ENCODE data around the gene MAPK9. TPM values are rescaled to one million over a fixed set of nuclear protein-coding genes. Genes with fewer than 3 reads are reported as not detected.

The MAPK9 gene
- total and polyA plus RNA-seq, 9 of the 15 experiments (the other 6 are each of a cell fraction or from before 2014, with no cell fraction given), result 4.8 to 58.0 (median 29.9) TPM

GRCh38 chr5:180251141-180251540, 40.7 kb downstream of the MAPK9 start:
- Histone ChIP-seq H3K4me2 (ENCODE audit: insufficient read depth, low read length) (no peak overlapping the region), H3K4me1 (replicated peaks in 1 of 2; ENCODE audit: control insufficient read depth in 2 of 2, insufficient read depth in 2 of 2, low read length in 2 of 2) (0 out of 5 replicates have a peak, but pooled peaks cover 0 to 2% of the 10 kb centered on the region in 2 experiments), H2AFZ (ENCODE audit: low read depth, low read length) (no peak overlapping the region), H3K9me3 (replicated peaks; ENCODE audit: control insufficient read depth, insufficient read depth, low read depth, low read length) (no peaks in the 10 kb centered on the region; the same call in 1 of the 2 replicates), H4K20me1 (replicated peaks; ENCODE audit: control insufficient read depth, insufficient read depth, low read length) (no peaks in the 10 kb centered on the region), H3K36me3 (ENCODE audit: control insufficient read depth, insufficient read depth, low read length) (peaks cover 35% of the 10 kb centered on the region), H3K79me2 (ENCODE audit: control insufficient read depth, insufficient read depth, low read length) (no peaks in the 10 kb centered on the region), H3K27me3 (ENCODE audit: control insufficient read depth in 2 of 2, insufficient read depth in 2 of 2, low read length in 2 of 2) (no peaks in the 10 kb centered on the region), H3K9me1 (ENCODE audit: control insufficient read depth, insufficient read depth, low read length) (no peaks in the 10 kb centered on the region), H3K4me3 (no peak overlapping the region), H3K9ac (ENCODE audit: insufficient read depth in 1 of 2, low read depth in 2 of 2, low read length in 2 of 2) (no peak overlapping the region), H3K27ac (ENCODE audit: extremely low read depth, low read depth, low read length) (no peak overlapping the region)
- in situ Hi-C loops (cut with MboI), result no loop called here
- POLR2A ChIA-PET, result interaction anchor here (0.6 kb wide), 1 partner anchor 24 kb away, joined by 3 read pairs; no protein-coding TSS in a partner anchor
- TF ChIP-seq RFX7 (CRISPR knock-in tag; IDR thresholded peaks at IDR 0.05), result no peak
- TF ChIP-seq MEIS2 (IDR thresholded peaks at IDR 0.05; ENCODE audit: partially characterized antibody), result peak; percentile 66
- TF ChIP-seq POLR2G (IDR thresholded peaks at IDR 0.05; ENCODE audit: low read depth, low read length), result peak; percentile 34; the same call in 1 of the 2 replicates
- DNase-seq (ENCODE audit: extremely low read depth in 1 of 4, low spot score in 3 of 4), result no peak
- no peak for ATAC-seq
- BruUV-seq (replicated peaks), result no TSS peak
- CTCF ChIA-PET (ENCODE audit: low intra/inter-chr PET ratio), result no interaction called here
- FAIRE-seq, result no peak
- intact Hi-C loops (cut with micrococcal nuclease), result no loop called here
- WGBS (ENCODE audit: insufficient coverage, low coverage, missing lambda C conversion rate), result 82% methylated on average over 6 of the region's 9 CpGs

- intact Hi-C loops (cut with micrococcal nuclease), result no loop called here
- 75% methylated on average over 4 of the region's 4 CpGs for WGBS (ENCODE audit: insufficient coverage, low coverage, missing lambda C conversion rate)
- Histone ChIP-seq H3K9me1 (ENCODE audit: control insufficient read depth, insufficient read depth, low read length) (no peaks in the 10 kb centered on the region), H3K9ac (ENCODE audit: insufficient read depth in 1 of 2, low read depth in 2 of 2, low read length in 2 of 2) (no peak overlapping the region), H3K9me3 (replicated peaks; ENCODE audit: control insufficient read depth, insufficient read depth, low read depth, low read length) (no peaks in the 10 kb centered on the region; the same call in 1 of the 2 replicates), H3K4me3 (no peak overlapping the region), H2AFZ (ENCODE audit: low read depth, low read length) (no peak overlapping the region), H3K4me1 (replicated peaks in 1 of 2; ENCODE audit: control insufficient read depth in 2 of 2, insufficient read depth in 2 of 2, low read length in 2 of 2) (0 out of 5 replicates have a peak, but pooled peaks cover 0 to 2% of the 10 kb centered on the region in 2 experiments), H3K79me2 (ENCODE audit: control insufficient read depth, insufficient read depth, low read length) (no peaks in the 10 kb centered on the region), H3K27me3 (ENCODE audit: control insufficient read depth in 2 of 2, insufficient read depth in 2 of 2, low read length in 2 of 2) (no peaks in the 10 kb centered on the region), H3K27ac (ENCODE audit: extremely low read depth, low read depth, low read length) (no peak overlapping the region), H3K36me3 (ENCODE audit: control insufficient read depth, insufficient read depth, low read length) (peaks cover 35% of the 10 kb centered on the region), H4K20me1 (replicated peaks; ENCODE audit: control insufficient read depth, insufficient read depth, low read length) (no peaks in the 10 kb centered on the region), H3K4me2 (ENCODE audit: insufficient read depth, low read length) (no peak overlapping the region)
- no peak for FAIRE-seq
- BruUV-seq (replicated peaks), result no TSS peak
- in situ Hi-C loops (cut with MboI), result no loop called here
- ChIA-PET POLR2A (no interaction called here), CTCF (ENCODE audit: low intra/inter-chr PET ratio) (no interaction called here)
- ATAC-seq, result no peak
- no peak for DNase-seq (ENCODE audit: extremely low read depth in 1 of 4, low spot score in 3 of 4)
- no peak for TF ChIP-seq CHD7 (IDR thresholded peaks at IDR 0.05; ENCODE audit: low read depth, low read length)
These were observed 41.6 kb downstream of the MAPK9 start for GRCh38 chr5:180250329-180250728.

Measured in K562 (cell line).